Left lobe of liver (tissue), 2 donors: ENCODE data around the gene ARHGAP23. TPM values are rescaled to one million over a fixed set of nuclear protein-coding genes. Genes with fewer than 3 reads are reported as not detected.
"Not testable (repeated sequence)": the region's sequence is repeated elsewhere in the genome, so short reads cannot be mapped to it uniquely, and the experiment has no call there.

Source experiments
- ATAC-seq: fragments of 200-7000 bp; cut with Tn5 transposase; one replicate; pipeline ENCODE4 v1.9.1; 2020; ENCODE audit warnings: mild to moderate bottlenecking, moderate library complexity
- DNase-seq: peaks from one replicate; pipeline ENCODE4 v3.0.0-alpha.2; 2020; ENCODE audit warnings: low spot score
- total RNA-seq: library from RNA; stranded (reverse); gene quantifications from one replicate; pipeline ENCODE4 v1.2.1, GENCODE V29; 2021
- donor health status: DM: no; HTN: no; CAD: no; lungs with moderate emphysema.
- donor health status: DM: no; HTN: yes; CAD: no.

Gene ARHGAP23
- total RNA-seq, 1 donor from 2014 or later: 3.3 TPM

DNA sequence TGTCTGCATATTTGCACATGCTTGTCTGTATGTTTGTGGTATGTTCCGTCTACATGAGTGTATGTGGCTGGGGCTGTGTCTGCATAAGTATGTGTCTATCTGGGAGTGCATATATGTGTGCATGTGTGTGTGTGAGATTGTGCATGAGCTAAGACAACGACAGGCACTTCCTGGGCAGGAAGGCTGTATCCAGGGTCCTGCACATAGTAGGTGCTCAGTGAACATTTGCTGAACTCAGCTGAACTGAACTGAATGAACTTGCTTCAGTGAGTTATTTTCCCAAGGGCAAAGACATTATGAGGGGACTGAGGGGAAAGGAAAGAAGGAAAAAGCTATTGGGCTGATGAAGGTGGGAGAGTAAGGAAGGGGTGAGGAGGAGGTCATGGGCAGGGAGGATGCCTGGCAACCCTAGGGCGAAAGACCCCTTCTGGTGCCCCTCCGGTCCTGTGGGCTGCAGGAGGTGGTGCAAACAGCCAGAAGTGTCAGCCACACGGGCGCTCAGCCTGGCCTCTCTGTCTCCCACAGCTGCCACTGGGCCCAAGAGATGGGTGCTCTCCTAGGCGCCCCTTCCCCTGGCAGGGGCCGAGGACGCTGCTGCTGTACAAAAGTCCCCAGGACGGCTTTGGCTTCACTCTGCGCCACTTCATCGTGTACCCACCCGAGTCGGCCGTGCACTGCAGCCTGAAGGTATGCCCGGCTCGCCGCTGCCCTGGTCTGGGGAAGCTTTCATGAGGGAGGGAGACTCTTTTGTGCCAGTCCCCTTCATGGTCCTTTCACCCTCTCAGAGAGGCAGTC, 29.5 kb downstream of the ARHGAP23 start:
- DNase-seq (no peak), ATAC-seq (no peak)

DNA sequence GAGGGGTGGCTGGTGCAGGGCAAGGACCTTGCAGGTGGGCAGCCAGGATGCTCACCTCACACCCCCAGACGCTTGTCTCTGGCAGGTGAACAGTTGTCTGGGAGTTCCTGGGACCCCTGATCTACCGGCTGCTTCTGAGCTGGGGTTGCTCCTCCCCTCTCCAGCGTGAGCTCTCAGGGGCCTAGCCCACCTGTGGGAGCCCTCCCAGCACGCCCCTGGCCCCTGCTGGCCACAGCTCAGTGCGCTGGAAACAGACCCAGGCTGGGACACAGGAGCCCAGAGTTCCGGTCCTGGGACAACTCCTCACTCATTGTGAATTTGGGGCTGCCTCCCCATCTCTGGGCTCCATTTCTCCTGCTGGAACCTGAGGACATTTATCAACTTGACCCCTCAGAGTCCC, 30.3 kb downstream of the ARHGAP23 start:
- ATAC-seq: no peak
- DNase-seq: no peak

DNA sequence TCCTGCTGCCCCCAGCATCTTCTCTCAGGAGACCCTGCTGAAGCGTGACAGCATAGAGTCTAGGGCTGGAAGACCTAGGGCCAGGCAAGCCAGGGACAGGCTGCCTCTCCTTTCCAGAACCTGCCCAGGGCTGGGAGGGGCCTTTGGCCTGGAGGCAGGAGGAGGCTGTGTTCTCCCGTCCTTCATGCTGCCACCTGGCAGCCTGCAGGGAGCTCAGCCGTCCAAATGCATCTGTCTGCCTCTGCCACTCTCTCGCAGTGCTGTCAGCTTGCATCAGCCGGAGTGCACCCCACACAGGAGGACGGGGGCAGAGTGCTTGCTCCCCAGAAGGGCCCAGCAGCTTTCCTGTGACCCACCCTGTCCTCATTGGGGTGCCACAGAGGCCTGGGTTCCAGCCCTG, 31.3 kb downstream of the ARHGAP23 start:
- ATAC-seq (no peak), DNase-seq (no peak)

DNA sequence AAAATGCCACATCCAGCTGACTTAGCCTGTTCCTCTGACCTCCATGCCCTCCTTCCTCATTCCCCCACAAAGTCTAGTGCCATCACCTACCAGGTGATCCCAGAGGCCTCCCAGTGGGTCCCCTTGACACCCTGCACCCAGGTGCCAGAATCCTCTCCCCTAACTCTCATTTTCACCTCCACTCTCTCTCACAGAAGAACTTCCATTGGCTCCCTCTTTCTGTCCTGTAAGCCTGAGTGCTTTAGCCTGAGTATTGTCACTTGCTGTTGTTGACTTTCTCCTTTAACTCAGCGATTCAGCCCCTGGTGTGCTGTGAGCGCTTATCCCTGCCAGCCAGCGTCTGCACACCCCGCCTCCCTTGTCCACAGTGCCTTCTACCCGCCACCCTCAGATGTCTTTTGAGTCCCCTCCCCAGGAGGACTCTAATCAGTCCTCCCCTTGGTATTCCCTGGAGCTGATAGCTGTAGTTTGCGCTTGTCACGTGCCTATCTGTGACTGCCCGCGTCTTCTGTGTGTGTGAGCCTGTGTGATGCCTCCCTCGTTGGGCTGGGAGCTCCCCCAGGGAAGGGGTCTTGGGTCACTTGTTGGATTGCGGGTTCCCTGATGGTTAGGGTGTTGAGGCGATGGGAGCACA, 31.9 kb downstream of the ARHGAP23 start:
- ATAC-seq: no peak
- DNase-seq: no peak

DNA sequence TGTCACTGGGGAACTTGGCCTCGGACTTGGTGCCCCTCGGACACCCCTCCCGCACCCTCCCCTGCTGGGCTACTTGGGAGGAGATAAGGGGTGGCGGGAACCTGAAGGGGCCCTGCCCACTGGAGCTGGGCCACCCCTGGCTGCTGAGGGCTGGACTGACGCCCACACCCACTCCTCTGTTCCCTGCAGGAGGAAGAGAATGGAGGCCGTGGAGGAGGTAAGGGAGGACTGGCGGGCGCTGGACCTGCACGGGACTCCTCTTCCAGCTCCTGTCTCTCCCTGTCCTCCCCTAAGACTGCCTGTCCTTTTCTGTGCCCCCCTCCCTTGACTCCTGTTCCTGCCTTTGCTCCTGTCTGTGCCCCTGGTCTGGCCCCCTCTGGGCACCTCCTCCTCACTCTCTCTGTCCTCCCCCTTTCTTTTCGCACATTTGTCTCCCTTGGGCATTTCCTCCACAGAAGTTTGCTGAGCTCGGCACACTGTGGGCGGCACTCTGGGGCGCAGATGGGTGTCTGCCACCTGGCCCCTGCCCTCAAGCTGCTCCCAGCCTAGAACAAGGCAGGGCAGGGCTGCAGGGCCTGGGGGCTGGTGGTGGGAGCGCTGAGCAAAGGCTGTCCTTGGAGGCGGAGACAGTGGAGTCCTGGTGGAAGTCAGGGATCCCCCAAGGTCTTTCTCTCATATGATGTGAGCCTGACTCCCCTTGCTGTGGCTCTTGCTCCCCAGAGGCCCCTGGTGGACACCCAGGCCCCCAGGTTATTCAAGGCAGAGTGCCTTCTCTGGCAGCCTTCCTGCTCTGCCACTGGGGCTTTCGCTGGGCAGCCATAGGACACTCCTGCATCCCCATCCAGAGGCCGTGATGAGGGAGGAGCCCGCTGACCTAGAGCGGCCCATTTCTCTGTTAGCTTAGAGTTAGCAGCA, 32.7 kb downstream of the ARHGAP23 start:
- DNase-seq (no peak), ATAC-seq (no peak)

DNA sequence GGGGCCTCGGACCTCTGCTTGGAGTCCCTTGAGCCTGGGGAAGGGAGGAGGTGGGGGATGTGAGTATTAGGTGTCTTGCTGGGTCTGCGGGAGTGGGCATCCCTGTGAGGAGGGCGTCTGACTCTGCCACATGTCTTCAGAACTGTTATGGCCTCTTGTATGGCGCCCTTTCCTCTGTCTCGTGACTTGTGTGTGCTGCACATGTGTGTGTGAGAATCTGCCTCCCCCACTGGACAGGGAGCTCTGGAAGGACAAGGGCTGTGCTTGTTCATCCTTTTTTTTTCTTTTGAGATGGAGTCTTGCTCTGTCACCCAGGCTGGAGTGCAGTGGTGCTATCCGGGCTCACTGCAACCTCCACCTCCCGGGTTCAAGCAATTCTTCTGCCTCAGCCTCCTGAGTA, 33.4 kb downstream of the ARHGAP23 start:
- DNase-seq: no peak
- no peak for ATAC-seq

DNA sequence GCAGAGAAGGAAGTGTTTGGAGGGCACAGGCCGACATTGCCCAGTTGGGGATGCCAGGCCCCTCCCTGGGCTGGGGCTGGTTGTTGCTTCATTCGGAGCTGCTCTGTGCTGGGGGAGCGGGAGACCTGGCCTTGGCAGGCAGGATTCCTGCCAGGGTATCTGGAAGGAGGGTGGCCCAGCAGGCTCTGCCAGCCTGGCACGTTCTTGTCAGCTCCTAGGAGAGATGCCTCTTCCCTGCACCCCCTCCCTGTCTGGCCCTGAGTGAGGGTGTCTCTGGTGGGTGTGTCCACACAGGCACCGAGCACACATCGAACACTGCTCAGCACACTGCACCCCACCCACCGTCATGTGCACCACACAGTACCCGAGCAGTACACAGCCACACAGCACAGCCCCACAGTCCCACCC, 35.2 kb downstream of the ARHGAP23 start:
- no peak for DNase-seq
- no peak for ATAC-seq

DNA sequence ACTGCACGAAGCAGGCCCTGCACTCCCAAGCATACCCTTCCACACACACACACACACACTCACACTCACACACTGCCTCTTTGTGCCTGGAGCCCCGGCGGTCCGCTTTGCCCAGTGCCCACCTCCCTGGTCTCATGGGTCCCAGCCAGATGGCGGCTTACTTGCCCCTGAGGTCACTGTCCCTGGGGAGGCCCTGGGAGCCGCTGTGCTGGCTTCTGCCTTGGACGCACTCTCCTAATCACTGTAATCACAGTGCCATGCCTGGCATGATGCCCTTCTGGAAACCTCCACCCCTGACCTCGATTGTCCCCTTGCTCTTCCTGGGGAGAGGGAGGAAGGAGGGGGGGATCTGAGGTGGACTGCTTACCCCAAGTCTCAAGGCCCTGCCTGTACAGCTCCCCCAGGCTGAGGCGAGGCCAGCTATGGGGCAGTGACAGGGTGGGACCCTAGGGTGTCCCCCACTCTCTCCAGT, 36.0 kb downstream of the ARHGAP23 start:
- DNase-seq (no peak), ATAC-seq (peak; percentile 49)

DNA sequence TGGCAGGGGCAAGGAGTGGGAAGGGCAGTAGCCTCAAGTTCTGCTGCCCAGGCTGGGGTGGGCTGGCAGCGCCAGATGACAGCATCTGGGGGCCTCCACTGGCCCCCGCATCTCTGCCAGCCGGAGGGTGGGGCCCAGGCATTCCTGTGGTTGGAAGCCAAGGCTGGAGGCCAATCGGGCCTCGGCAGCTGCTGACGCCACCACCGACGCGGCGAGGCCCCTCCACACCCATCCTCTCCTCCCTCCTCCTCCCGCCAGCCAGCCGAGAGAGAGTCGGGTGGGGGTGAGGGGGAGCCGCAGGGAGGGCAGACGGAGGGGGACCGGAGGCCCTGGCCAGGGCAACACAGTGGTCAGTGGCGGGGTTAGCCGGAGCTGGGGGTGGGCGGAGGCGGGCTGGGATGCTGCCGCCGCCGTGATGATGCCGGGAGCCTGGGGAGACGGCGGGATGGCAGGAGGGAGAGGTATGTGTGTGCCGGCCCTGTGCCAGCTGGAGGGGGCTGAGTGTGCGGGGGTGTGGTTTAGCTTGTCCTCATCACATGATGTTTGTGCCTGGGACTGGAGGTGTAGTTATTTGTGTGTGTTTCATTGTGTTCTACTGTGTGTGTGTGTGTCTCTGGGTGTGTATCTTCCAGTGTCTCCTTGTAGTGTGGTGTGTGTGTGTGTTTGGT, 36.6 kb downstream of the ARHGAP23 start:
- ATAC-seq (peak; percentile 62), DNase-seq (no peak)

DNA sequence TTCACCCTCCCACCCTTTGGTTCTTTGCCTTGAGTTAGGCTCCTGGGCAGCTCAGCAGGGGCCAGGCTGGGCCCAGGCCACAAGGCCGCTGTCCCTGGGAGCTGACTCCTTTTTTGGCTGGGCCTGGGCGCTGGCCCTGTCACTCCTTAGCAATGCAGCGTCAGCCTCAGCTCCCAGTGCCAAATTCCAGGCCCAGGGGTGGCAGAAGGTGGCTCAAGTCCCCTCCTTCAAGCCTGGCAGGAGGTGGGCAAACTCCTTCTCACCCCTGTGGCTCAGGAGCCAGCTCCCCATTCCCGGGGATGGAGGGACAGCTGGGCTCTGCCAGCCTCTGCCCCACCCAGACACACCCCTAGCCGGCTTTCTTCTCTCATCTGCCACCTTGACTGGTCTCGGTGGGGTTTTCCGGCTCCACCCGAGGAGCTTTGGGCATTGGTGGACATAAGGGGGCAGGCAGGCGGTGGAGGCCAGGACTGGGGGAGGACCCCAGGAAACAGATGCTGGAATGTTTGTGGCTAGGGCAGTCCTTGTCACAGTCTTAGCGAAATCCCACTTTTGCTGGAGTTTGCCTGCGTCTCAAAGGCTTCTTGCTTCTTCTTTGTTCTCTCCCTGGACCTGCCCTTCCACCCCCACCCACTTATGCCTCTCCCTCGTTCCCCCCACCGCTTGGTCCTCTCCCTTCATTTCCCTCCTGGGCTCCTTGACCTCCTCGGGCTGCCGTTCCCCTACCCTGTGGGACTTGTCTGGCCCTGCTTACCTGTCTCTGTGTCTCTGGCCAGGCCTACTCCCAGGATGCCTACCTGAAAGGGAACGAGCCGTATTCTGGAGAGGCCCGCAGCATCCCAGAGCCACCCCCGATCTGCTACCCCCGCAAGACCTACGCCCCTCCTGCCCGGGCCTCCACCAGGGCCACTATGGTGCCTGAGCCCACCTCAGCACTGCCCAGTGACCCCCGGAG, 37.4 kb downstream of the ARHGAP23 start:
- DNase-seq (no peak), ATAC-seq (peak; percentile 9)

DNA sequence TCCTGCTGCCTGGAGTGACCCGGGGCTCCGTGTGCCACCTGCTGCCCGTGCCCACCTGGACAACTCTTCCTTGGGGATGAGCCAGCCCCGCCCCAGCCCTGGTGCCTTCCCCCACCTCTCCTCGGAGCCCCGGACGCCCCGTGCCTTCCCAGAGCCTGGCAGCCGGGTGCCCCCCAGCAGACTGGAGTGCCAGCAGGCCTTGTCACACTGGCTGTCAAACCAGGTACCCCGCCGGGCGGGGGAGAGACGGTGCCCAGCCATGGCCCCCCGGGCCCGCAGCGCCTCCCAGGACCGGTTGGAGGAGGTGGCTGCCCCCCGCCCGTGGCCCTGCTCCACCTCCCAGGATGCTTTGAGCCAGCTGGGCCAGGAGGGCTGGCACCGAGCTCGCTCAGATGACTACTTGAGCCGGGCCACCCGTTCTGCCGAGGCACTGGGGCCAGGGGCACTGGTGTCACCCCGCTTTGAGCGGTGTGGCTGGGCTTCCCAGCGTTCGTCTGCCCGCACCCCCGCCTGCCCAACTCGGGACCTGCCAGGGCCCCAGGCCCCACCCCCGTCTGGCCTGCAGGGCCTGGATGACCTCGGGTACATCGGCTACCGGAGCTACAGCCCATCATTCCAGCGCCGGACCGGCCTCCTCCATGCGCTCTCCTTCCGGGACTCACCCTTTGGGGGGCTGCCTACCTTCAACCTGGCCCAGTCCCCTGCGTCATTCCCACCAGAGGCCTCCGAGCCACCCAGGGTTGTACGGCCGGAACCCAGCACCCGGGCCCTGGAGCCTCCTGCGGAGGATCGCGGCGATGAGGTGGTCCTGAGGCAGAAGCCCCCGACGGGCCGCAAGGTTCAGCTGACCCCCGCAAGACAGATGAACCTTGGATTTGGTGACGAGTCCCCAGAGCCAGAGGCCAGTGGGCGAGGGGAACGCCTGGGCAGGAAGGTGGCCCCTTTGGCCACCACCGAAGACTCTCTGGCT, 38.4 kb downstream of the ARHGAP23 start:
- DNase-seq (no peak), ATAC-seq (no peak)

DNA sequence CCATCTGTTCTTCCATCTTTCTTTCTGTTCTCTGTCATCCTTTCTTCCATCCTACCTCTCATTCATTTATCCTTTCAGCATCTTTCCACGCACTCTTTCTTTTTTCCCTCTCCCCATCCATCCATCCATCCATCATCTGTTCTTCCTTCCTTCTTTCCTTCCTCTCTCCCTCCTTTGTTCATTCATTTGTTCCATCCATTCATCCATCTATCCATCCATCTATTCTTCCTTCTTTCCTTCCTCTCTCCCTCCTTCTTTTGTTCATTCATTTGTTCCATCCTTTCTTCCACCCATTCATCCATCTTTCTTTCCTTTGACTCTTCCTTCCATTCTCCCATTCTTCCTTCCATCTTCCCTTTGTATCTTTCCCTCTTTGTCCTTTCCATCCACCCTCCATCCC, 39.2 kb downstream of the ARHGAP23 start:
- ATAC-seq (no peak), DNase-seq (no peak)

DNA sequence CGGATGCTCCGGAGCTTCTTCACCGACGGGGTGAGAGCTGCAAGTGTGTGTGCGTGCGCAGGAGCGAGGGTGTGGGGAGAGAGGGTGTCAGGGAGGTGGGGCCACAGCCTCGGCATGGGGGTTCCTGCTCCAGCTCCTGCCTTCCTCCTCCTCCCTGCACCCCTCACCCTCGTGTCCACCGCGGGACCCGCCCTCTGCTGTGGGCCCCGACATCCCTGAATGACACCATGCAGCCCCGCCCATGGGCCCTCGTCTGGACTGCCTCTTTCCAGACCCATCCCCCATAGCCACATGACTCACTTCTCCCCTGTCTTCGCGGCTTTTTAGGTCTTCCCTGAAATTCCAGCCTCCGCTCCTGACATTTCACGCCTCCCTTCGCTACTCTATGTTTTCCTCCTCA, 41.6 kb downstream of the ARHGAP23 start:
- DNase-seq (no peak), ATAC-seq (no peak)

DNA sequence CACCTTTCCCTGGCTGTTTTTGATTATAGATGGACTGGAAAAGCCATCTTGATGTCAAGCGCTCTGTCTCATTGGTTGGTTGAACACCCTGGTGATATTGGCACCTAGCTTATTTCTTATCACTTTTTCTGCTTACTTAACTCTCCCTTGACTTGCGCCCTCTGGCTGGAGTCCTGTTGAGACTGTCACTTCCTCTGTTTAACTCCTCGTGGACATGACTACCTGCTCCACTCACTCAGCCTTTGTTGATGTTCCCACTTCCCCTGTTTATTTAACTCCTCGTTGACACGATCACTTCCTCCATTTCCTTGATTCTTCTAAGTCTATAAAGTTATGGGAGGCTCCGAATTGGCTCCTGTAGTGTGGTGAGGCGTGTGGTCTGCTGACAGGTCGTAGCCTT, 43.0 kb downstream of the ARHGAP23 start:
- ATAC-seq: not testable (repeated sequence)

DNA sequence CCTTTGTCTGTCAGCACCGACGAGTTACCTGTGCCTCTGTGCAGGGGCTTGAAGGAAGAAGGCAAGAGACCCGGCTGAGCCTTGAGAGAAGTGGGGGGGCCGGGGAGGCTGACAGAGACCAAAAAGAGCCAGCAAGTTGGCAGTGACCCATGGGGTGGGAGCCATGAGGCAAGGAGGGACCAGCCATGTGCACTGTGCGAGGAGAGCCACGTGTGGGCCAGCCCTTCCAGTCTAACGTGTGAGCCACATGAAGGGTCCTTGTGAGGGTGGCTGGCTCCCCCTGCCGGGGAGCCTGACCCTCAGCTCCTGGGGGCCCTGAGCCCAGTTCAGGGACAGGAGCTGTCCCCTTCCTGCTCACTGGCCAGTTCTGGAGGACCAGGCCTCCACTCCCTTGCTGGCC, 46.4 kb downstream of the ARHGAP23 start:
- DNase-seq, ATAC-seq: not testable (repeated sequence)

More for the DNA sequence above, 43.0 kb downstream of the ARHGAP23 start:
- not testable (repeated sequence) for DNase-seq

DNA sequence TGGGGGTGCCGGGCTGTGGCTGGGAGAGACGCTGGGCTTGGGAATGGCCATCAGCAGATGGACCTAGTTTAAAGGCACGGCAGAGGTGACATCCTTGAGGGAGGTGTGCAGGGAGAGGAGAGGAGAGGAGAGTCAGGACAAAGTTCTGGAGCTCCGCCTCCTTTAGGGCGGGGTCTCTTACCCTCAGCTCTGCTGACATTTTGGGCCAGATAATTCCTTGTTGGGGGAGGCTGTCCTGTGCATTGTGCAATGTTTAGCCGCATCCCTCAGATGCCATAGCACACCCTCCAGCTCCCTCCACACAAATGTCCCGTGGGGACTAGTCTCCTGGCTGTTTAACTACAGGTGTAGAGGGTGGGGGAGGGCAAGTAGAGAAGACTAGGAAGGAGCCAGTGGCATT, 48.3 kb downstream of the ARHGAP23 start:
- no peak for ATAC-seq

DNA sequence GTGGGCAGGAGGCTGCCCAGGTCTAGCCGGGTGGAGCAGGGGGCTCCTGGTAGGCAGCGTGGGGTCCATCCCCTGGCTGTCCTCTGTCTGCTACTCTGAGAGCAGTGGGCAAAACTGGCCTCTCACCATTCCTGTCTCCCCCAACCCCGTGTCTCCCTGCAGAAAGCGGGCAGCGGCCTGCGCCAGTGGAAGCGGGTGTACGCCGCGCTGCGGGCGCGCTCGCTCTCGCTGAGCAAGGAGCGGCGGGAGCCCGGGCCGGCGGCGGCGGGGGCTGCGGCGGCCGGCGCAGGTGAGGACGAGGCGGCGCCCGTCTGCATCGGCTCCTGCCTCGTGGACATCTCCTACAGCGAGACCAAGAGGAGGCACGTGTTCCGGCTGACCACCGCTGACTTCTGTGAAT, 49.2 kb downstream of the ARHGAP23 start:
- ATAC-seq, DNase-seq: not testable (repeated sequence)

More for the DNA sequence above, 48.3 kb downstream of the ARHGAP23 start:
- no peak for DNase-seq

DNA sequence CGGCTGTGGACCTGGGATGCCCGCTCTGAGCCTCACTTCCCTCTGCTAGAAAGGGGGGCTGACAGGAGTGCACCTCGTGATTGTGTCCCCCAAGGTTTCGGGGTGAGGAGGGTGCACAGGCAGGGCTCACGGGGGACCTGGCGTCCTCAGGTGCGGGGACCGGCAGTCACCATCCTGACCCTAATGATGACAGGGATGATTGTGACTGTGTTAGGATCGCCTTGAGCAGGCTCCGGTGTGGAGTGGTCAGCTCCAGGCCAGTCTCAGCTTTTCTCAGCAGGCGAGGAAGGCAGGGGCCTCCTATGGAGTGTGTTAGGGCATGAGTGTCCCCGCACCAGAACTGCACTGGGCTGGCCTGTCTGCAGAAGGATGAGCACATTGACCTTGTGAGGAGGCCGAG, 49.7 kb downstream of the ARHGAP23 start:
- not testable (repeated sequence) for DNase-seq, ATAC-seq
